HG03520 (cell line): Measurements from ENCODE around the gene MCHR2.
"Not testable (repeated sequence)": the region's sequence is repeated elsewhere in the genome, so short reads cannot be mapped to it uniquely, and the experiment has no call there.

Experiments used
- ATAC-seq: cut with Tn5 transposase; IDR thresholded peaks from one replicate; pipeline ENCODE4 v1.9.1; 2021; ENCODE audit warnings: mild to moderate bottlenecking, moderate library complexity; ENCODE audit not compliant: unreplicated experiment

The MCHR2 gene

DNA sequence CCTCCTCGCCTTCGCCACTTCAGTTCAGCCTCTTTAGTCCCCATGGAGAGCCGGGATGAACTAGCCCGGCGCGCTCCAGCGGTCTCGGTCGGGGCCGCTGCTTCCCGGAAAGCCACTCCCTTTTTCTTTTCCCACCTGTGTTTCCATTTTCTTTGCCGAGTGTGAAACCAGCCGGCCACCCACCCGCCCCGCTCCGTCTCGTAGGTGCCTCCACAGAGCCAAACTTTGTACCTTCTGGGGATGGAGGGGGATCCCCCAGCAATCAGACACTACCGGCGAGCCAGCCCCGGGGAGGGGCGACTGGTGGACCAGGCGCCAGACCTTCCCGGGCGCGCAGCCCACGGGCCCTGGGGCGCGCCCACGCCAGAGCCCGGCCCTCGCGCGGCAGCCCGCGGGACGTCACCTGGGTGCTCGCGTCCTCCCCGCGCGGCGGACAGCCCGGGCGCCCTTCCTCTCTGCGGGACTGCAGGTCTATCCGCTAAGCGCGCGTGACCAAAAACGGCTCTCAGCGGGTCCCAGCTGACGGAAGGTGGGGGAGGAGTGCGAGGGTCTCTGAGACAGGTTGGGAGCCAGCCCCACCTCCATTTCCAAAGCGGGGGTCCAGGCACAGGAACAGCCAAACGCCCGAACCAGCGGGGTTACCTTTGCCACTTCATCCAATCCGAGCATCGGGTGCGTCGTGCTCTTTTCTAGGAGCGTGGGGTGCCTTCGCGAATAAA lies at the start of gene MCHR2:
Gene MCHR2, minus strand, starts transcription at position 691 of the 719 bp plus-strand sequence. CDS start 38,076 bp downstream, outside the sequence.
- ATAC-seq, result no peak

GRCh38 chr6:100038546-100038945 lies 44.5 kb upstream of the MCHR2 start:
- ATAC-seq, result not testable (repeated sequence)

- peak; percentile 83 for ATAC-seq
Observed at GRCh38 chr6:100035873-100036653, 42.0 kb upstream of the MCHR2 start.

- no peak for ATAC-seq
Observed at GRCh38 chr6:100023798-100024197, 29.8 kb upstream of the MCHR2 start.

- ATAC-seq, result no peak
Observed at GRCh38 chr6:100022847-100023246, 28.8 kb upstream of the MCHR2 start.

DNA sequence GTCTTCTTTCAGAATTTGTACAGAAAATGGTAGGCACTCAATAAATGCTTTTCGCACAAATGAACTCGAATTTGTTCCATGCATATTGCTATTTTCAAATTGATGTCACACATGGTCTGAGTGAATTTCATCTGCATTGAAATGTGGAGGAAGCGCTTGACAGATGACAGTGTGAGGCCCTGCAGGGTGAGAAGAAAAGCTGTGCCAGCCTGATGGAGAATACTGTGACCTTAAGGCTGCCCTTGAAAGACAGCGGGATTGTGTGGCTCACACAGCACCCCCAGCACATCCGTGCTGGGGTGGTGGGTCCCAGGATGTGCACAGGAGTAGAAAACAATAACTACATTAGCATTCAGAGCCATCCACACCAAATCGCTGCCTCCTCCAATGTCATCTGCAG lies 14.8 kb upstream of the MCHR2 start:
- no peak for ATAC-seq

DNA sequence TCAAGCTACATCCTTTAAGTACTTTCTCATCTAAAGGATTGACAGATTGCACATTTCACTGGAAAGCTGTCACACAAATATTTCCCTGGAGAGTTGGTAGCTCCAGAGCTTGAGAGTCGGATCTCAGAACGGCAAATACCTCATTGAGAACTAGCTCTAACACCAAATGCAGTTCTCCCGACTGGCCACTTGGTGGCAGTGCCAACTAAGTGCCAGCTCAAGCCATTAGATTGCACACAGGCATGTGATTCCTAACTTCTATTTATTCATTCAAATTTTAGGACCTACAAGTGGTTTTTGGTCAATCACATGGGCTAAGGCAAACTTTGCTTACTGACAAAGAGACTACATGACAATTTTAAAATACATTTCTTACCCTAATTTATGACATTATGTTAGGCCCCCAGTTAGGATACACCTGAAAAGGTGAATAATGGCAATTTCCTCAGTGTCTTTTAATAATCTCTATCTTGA lies 7.9 kb upstream of the MCHR2 start:
- ATAC-seq, result peak; percentile 94

DNA sequence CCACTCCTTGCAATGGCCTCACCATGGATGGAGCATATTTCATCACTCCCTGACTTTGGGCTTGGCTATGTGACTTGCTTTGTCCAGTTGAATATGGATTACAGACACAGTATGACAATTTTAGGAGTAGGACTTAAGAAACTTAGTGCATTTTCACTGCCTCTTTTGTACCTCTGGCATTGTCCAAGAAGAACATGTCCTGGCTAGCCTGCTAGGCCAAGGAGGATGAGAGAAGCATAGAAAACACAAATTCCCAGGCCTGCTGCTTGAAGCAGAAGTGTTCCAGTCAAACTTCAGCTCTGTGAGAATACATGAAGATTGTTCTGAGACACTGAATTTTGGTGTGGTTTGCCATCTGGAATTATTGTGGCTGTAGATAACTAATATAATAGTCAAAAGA lies 3.1 kb upstream of the MCHR2 start:
- no peak for ATAC-seq

DNA sequence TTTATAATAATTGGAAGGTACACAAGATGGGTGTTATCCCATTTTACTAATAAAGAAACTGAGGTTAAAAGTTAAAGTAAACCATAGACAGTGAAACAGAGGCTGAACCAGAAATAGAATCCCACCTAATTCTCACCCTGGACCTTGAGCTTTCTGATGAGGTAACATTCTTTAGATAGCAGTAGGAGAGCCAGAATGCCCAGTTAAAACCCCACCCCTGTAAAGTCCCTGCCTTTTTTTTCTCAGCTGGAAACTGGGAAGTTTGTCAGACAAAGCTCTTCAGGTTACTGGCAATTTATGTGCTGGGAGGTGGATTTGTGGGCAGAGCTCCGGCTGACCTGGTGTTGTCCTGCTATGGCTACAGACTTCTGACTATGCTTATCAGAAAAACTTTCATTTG lies 1.9 kb upstream of the MCHR2 start:
- no peak for ATAC-seq

DNA sequence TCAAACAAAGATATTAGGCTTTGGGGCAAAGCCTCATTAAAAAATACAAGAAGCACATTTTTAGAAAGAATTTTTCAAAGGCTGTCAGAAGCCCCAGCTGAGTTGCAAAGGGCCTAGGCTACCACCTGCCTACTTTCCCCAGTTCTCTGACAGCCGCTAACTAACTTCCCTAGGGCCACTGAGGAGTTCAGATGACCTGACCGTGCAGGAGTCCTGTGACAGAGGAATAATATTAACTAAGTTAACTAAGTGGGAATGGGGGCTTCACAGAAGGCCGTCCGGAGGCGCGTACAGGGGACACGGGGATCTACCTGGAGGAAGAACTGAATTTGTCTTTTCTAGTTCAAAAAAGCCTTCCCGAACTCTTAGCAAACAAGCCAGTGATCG lies 884 bp downstream of the MCHR2 start:
- no peak for ATAC-seq

DNA sequence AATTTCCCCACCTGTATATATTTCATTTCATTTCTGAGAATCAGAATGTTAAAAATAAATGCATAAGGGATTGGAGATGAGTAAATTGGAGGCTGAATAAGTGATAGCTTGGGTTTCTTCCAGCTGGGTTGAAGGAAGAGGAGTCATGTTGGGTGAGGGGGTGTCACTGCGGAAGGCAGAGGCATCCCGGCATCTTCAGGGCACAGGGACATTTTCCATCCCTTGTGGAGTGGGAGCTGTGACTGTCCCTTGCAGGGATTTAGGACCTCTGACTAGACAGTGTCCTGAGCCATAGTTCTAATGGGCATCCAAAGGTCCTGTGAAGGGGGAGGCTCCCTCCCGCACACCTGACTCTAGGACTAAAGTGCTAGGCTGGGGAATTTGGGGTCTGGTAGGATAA lies 2.1 kb downstream of the MCHR2 start:
- no peak for ATAC-seq

DNA sequence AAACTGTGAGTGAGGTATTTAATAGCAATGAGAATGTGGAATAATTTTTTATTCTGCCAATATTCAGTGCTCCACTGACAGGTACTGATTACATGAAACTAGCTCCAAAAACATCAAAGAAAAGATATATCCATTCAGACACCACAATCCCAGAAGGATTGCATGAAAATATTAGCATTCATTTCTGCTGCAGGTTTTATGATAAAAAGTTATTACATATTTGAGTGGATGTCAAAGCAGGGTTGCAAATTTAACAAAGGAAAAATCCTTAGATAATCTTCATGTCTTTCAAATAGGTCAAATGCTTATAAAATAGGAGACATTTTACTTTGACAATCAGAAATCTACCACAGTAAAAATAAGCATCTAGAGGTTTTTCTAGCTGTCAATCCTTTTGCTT lies 13.3 kb downstream of the MCHR2 start:
- no peak for ATAC-seq

DNA sequence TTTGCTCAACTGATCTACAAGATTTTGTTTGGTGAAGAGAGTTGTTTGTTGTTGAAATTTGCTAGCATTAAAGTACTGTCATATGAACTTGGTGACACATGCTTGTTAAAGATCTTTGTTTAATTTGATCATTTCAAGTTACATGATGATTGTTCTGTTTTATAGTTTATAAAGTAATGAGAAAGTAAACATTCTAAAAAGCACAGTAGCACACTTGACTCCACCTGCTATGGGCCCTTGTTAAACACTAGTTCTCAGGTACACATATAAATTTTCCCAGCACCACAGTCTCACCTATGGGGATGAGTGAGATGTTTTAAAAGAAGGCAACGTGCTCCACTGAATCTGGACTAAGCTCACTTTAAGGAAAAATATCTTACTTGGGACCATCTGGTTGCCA lies 14.1 kb downstream of the MCHR2 start:
- no peak for ATAC-seq

- ATAC-seq, result no peak
Observed at GRCh38 chr6:99967052-99967451, 27.0 kb downstream of the MCHR2 start.

DNA sequence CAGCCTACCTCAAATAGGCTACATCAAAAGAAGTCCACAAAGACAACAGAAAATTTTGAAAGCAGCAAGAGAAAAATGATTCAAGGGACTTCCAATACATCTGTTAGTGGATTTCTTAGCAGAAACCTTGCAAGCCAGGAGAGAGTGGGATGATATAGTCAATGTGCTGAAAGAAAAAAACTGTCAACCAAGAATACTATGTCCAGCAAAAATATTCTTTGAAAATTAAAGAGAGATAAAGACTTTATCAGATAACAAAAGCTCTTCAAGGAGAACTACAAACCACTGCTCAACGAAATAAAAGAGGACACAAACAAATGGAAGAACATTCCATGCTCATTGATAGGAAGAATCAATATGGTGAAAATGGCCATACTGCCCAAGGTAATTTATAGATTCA lies 34.0 kb downstream of the MCHR2 start:
- no peak for ATAC-seq

- ATAC-seq, result no peak
Observed at GRCh38 chr6:99951016-99951805, 42.8 kb downstream of the MCHR2 start.

GRCh38 chr6:99946005-99946404 lies 48.0 kb downstream of the MCHR2 start:
- ATAC-seq, result no peak

DNA sequence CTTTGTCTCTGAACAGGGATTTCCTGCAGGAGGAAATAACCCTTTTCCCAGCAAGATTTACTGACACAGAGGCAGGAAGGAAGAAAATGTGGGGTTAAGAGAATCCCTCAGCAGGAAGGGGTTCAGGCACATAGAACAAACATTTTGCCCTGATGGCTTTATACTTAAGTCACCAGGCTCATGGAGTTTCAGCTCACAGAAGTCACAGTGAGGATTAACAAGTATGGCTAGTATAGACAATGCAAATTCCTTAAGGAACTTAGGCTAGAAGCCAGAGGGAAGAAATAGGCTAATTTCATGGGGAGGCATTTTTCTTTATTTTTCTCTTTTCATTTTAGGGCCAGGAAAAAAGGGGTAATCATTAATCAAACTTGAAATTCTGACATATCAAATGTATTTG lies 50.2 kb downstream of the MCHR2 start:
- ATAC-seq, result no peak

DNA sequence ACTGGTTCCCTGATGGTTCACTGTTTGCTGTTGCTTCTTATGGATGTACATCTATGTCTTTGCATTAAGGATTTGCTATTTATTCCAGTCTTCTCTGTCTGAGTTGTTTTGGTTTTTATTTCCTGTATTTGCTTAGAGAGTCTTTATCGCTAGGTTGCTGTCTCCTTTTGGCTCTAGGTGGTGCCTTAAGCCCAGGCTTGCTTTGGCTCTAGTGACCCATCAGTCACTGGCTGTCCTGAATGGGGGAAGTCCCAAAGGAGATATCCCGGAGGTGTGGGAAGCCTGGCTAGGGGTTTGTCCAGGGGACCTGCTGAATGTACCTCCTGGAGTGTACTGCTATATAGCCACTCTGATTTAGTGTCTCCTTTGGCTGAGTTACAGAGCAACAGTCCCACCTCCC lies 53.4 kb downstream of the MCHR2 start:
- ATAC-seq, result no peak

DNA sequence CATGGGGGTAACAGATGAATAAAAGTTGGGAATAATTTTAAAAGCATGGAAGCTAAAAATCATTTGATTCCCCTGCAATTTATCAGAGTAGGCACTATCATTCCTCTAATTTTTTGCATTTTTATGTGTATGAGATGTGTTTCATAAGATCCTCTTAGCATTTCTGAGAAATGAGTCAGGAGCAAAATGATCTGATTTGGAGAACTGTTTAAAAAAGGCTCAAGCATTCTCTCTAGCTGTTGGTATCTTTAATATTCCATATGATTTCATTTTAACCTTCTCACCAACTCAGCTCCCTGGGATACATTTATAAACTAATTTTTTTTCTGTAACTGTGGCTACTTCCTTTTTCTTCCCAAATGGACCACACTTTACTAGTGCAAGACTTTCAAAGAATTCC lies 60.9 kb downstream of the MCHR2 start:
- no peak for ATAC-seq

- ATAC-seq, result no peak
Observed at GRCh38 chr6:99912657-99913056, 81.4 kb downstream of the MCHR2 start.
